NT2/D1 (cell line): ENCODE measurements around the gene ARRB1.

ENCODE experiments used
- SUZ12 ChIP-seq: IDR thresholded peaks from 2 replicates; pipeline ENCODE4 v1.6.1; 2011; ENCODE audit not compliant: insufficient read length, insufficient read depth; ENCODE audit errors: extremely low read depth
- YY1 ChIP-seq: IDR thresholded peaks from 2 replicates; pipeline ENCODE4 v1.6.1; 2011; ENCODE audit not compliant: insufficient read length, insufficient read depth

DNA sequence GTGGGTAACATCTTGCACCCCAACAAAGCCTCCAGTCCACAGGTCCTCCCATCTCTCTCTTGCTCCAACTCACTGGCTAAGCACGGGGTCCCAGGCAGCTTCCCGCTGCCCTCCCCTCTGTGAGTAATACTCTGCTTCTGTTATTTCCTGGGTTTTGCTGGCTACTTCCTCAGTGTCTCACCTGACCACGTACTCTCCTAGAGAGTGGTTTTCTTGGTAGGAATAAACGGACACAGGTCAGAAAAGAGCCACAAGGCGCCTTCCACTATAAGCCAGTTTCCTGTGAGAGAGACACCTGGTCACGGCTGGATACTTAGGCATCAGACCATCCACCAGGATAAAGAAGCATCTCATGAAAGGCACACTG is 36.0 kb downstream of the ARRB1 start:
- TF ChIP-seq YY1 (no peak), SUZ12 (no peak)
